Measurements from ENCODE around the gene PSTPIP1. TPM values are rescaled to one million over a fixed set of nuclear protein-coding genes. Genes with fewer than 3 reads are reported as not detected.

The PSTPIP1 gene
- total and polyA plus RNA-seq, 2 donors from 2014 or later = 2.2 to 22.1 TPM

DNA sequence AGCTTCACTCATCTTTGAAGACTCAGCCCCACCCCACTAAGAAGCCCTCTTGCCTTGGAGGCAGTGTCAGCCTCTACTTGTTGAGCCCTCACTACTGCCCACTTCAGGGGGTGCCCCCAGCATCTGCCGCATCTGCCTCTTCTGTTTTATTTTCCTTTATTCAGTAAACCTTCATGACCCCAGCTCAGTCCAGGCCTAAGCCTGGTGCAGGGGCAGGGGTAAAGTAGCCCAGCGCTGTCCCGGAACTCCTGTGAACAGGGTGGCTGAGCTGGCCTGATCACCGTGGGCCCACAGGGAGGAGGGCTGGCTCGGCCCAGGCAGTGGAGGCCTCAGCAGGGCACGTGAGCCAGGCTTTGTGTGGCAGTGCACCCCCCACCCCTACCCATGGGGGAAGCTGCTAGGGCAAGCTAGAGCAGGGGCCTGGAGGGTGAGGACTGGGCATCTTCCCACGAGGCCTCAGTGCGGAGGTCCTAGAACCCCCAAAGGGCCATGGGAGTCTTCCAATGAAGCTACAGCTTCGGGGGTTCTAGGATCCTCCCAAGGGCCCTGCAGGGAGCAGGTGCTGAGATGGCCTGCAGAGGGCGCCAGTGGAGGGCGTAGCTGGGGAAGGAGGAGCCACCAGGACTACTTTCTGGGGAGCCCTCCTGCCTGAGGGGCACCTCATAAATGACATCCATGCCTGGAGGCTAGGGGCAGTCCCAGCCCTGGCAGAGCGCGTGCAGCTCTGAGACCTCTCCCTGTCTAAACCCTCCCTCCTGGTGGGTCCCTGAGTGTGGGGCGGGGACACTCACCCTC, 40.0 kb downstream of the PSTPIP1 start:
- no peak for FAIRE-seq
- no peak overlapping the region for H3K9ac ChIP-seq (ENCODE audit: low read length in 3 of 3)
- H3K36me3 ChIP-seq (ENCODE audit: control insufficient read depth in 2 of 3, insufficient read depth in 3 of 3, low read length in 3 of 3) = peaks cover 0 to 3% (median 0%) of the 10 kb centered on the region in 3 donors
- H3K27ac ChIP-seq (ENCODE audit: low read depth in 2 of 2, low read length in 2 of 2) = no peak overlapping the region
- H3K27me3 ChIP-seq (ENCODE audit: control insufficient read depth, insufficient read depth, low read length) = no peaks in the 10 kb centered on the region
- H3K4me1 ChIP-seq (ENCODE audit: control insufficient read depth in 2 of 3, insufficient read depth in 2 of 3, low read depth in 1 of 3, low read length in 3 of 3) = no peaks in the 10 kb centered on the region
- DNase-seq = peak in 2 of 5 donors; percentile 56 to 66
- intact Hi-C loops (cut with DNase I) = no loop called here
- H3K9me3 ChIP-seq (ENCODE audit: control insufficient read depth in 2 of 3, insufficient read depth in 1 of 3, low read length in 3 of 3) = no peaks in the 10 kb centered on the region
- TF ChIP-seq, protein P1, sequence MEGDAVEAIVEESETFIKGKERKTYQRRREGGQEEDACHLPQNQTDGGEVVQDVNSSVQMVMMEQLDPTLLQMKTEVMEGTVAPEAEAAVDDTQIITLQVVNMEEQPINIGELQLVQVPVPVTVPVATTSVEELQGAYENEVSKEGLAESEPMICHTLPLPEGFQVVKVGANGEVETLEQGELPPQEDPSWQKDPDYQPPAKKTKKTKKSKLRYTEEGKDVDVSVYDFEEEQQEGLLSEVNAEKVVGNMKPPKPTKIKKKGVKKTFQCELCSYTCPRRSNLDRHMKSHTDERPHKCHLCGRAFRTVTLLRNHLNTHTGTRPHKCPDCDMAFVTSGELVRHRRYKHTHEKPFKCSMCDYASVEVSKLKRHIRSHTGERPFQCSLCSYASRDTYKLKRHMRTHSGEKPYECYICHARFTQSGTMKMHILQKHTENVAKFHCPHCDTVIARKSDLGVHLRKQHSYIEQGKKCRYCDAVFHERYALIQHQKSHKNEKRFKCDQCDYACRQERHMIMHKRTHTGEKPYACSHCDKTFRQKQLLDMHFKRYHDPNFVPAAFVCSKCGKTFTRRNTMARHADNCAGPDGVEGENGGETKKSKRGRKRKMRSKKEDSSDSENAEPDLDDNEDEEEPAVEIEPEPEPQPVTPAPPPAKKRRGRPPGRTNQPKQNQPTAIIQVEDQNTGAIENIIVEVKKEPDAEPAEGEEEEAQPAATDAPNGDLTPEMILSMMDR (IDR thresholded peaks at IDR 0.05; ENCODE audit: borderline replicate concordance, extremely low read depth, insufficient read depth) = peak; percentile 50
- H3K4me3 ChIP-seq (ENCODE audit: low read length in 3 of 3) = no peak overlapping the region

DNA sequence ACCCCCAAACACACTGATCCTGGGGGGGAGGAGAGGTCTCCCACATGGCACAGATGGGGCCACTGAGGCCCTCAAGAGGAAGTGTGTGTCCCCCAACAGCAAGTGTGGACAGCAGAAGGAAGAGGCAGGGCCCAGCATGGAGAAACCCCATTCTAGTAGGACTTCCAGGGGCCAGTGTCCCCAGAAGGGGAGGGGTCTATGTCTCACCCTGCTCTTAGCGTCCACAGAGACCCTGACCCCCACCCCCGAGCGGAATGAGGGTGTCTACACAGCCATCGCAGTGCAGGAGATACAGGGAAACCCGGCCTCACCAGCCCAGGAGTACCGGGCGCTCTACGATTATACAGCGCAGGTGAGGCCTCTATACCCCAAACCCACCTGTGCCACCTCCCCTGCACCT, 40.7 kb downstream of the PSTPIP1 start:
- Histone ChIP-seq H3K36me3 (ENCODE audit: control insufficient read depth in 2 of 3, insufficient read depth in 3 of 3, low read length in 3 of 3) (peaks cover 0 to 3% (median 0%) of the 10 kb centered on the region in 3 donors), H3K27me3 (ENCODE audit: control insufficient read depth, insufficient read depth, low read length) (no peaks in the 10 kb centered on the region), H3K9ac (ENCODE audit: low read length in 3 of 3) (no peak overlapping the region), H3K27ac (ENCODE audit: low read depth in 2 of 2, low read length in 2 of 2) (no peak overlapping the region), H3K9me3 (ENCODE audit: control insufficient read depth in 2 of 3, insufficient read depth in 1 of 3, low read length in 3 of 3) (no peaks in the 10 kb centered on the region), H3K4me3 (ENCODE audit: low read length in 3 of 3) (no peak overlapping the region), H3K4me1 (ENCODE audit: control insufficient read depth in 2 of 3, insufficient read depth in 2 of 3, low read depth in 1 of 3, low read length in 3 of 3) (no peaks in the 10 kb centered on the region)
- TF ChIP-seq, protein P1 (IDR thresholded peaks at IDR 0.05; ENCODE audit: borderline replicate concordance, extremely low read depth, insufficient read depth) = no peak
- intact Hi-C loops (cut with DNase I) = no loop called here
- DNase-seq (peak in 2 of 5 donors; percentile 43 to 68), FAIRE-seq (no peak)

DNA sequence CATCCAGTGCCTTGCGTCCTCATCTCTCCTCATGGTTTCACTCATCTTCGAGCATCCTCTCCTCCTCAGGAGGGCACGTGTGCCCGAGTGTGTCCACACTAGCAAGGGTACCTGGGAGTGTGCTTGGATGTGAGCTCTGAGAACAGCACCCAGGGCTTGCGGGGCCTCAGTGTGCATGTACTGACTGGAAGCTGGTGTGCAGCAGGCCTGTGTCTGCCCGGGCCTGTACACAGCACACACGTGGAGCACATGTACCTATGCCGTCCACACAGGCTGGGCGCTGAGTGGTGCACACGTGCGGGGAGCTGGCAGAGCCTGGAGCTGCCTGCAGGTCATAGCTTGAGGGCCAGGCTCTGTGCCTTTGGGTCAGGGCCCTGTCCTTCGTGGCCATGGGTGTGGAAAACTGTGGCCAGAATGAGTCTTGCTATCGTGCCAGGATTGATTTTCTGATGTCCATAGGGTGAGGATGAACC, 41.1 kb downstream of the PSTPIP1 start:
- FAIRE-seq = no peak
- Histone ChIP-seq H3K4me3 (ENCODE audit: low read length in 3 of 3) (no peak overlapping the region), H3K9ac (ENCODE audit: low read length in 3 of 3) (no peak overlapping the region), H3K9me3 (ENCODE audit: control insufficient read depth in 2 of 3, insufficient read depth in 1 of 3, low read length in 3 of 3) (no peaks in the 10 kb centered on the region), H3K27ac (ENCODE audit: low read depth in 2 of 2, low read length in 2 of 2) (no peak overlapping the region), H3K27me3 (ENCODE audit: control insufficient read depth, insufficient read depth, low read length) (no peaks in the 10 kb centered on the region), H3K4me1 (ENCODE audit: control insufficient read depth in 2 of 3, insufficient read depth in 2 of 3, low read depth in 1 of 3, low read length in 3 of 3) (no peaks in the 10 kb centered on the region), H3K36me3 (ENCODE audit: control insufficient read depth in 2 of 3, insufficient read depth in 3 of 3, low read length in 3 of 3) (peaks cover 0 to 3% (median under 1%) of the 10 kb centered on the region in 3 donors)
- peak in 1 of 5 donors; percentile 69 for DNase-seq
- intact Hi-C loops (cut with DNase I) = no loop called here
- TF ChIP-seq, protein P1 (IDR thresholded peaks at IDR 0.05; ENCODE audit: borderline replicate concordance, extremely low read depth, insufficient read depth) = no peak
